ENCODE measurements around the gene MRPL21. TPM values are rescaled to one million over a fixed set of nuclear protein-coding genes. Genes with fewer than 3 reads are reported as not detected.

The MRPL21 gene
- total RNA-seq, 1 donor from 2014 or later = 14.2 TPM

DNA sequence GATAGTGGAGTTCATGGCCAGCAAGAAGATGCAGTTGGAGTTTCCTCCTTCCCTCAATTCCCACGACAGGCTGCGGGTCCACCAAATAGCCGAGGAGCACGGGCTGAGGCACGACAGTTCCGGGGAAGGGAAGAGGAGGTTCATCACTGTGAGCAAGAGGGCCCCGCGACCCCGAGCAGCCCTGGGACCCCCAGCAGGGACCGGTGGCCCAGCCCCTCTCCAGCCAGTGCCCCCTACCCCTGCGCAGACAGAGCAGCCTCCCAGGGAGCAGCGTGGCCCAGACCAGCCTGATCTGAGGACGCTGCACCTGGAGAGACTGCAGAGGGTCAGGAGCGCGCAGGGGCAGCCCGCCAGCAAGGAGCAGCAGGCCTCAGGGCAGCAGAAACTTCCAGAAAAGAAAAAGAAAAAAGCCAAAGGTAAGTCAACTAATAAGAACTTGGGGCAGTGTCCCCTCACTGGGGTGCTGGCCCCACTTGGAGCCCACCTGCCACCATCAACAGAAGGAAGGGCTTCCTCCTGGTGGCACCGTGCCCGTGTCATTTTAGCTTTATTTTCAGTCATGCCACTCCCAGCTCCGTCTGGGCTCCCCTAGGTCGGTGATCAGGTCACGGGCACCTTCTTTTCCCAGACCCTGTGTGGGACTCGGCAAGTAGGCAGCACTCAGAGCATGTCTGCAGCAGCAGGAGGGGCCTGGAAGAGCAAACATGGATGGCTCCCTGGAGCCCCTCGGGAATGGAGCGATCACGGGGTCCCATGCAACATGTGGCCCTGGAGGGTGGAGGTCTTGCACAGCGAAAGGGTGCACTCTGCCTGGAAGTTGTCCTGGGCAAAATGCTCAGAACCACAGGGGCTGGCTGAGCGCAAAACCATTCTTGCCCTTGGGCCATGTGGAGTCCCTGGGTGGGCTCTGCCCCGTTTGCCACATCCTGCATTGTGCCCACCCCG, 33.3 kb upstream of the MRPL21 start:
- no peak for DNase-seq (ENCODE audit: low spot score in 2 of 2)
- Histone ChIP-seq H3K4me1 (peaks cover 7% of the 10 kb centered on the region in 2 donors), H3K36me3 (peaks cover 69 to 72% of the 10 kb centered on the region in 2 donors), H3K27ac (no peak overlapping the region), H3K9me3 (no peaks in the 10 kb centered on the region), H3K4me3 (no peak overlapping the region), H3K27me3 (no peaks in the 10 kb centered on the region)
- TF ChIP-seq, protein P1, sequence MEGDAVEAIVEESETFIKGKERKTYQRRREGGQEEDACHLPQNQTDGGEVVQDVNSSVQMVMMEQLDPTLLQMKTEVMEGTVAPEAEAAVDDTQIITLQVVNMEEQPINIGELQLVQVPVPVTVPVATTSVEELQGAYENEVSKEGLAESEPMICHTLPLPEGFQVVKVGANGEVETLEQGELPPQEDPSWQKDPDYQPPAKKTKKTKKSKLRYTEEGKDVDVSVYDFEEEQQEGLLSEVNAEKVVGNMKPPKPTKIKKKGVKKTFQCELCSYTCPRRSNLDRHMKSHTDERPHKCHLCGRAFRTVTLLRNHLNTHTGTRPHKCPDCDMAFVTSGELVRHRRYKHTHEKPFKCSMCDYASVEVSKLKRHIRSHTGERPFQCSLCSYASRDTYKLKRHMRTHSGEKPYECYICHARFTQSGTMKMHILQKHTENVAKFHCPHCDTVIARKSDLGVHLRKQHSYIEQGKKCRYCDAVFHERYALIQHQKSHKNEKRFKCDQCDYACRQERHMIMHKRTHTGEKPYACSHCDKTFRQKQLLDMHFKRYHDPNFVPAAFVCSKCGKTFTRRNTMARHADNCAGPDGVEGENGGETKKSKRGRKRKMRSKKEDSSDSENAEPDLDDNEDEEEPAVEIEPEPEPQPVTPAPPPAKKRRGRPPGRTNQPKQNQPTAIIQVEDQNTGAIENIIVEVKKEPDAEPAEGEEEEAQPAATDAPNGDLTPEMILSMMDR (IDR thresholded peaks at IDR 0.05) = no peak
- intact Hi-C loops (cut with DNase I) = no loop called here

DNA sequence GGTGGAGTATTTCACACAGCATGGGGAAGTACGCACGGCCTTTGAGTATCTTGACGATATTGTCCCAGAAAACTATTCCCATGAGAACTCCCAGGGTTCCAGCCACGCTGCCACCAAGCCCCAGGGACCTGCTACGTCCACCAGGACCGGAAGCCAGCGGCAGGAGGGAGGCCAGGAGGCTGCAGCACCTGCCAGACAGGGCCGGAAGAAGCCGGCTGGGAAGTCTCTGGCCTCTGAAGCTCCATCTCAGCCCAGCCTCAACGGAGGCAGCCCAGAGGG, 32.7 kb upstream of the MRPL21 start:
- DNase-seq (ENCODE audit: low spot score in 2 of 2) = no peak
- intact Hi-C loops (cut with DNase I) = no loop called here
- peaks cover 69 to 77% of the 10 kb centered on the region in 2 donors for H3K36me3 ChIP-seq
- peaks cover 1% of the 10 kb centered on the region in 2 donors for H3K4me1 ChIP-seq
- TF ChIP-seq, protein P1 (IDR thresholded peaks at IDR 0.05) = no peak
- no peak overlapping the region for H3K4me3 ChIP-seq
- H3K9me3 ChIP-seq = no peaks in the 10 kb centered on the region
- H3K27me3 ChIP-seq = no peaks in the 10 kb centered on the region
- H3K27ac ChIP-seq = no peak overlapping the region

DNA sequence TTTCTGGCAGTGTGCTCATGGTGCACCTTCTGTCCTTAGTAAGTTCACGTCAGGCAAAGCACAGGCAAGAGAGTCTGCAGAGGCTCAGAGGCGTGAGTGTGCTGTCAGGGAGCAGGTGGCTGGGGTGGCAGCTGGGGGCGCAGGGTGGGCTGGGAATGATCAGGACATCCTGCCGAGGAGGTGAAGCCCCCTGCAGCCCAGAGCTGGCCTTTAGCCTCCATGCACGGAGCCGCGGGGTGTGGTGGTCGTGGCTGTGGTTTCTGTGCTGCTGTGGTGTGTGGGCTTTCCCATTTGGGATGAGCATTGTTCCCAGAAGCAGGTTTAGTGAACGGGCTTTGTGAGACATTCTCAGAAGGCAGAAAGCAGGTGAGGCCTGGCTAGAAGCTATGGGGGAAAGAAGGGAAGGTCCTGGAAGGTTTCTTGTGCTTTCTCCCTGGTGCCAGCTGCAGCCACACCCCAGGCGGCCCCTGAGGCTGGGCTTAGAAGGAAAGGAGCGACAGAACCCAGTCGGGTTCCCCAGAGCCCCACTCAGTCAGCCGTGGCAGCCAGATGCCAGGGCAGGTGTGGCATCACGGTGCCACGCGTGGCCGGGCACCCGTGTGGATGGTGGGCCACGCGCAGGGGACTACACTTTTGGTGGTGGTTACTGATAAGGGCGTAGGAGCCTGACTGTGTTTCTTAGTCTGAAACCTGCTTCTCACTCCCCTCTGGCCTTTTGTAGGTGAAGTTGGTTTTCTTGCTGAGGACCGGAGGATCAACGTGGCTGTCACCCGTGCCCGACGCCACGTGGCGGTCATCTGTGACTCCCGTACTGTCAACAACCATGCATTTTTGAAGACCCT, 32.1 kb upstream of the MRPL21 start:
- Histone ChIP-seq H3K27ac (no peak overlapping the region), H3K4me1 (no peaks in the 10 kb centered on the region), H3K36me3 (peaks cover 69 to 83% of the 10 kb centered on the region in 2 donors), H3K4me3 (no peak overlapping the region), H3K27me3 (no peaks in the 10 kb centered on the region), H3K9me3 (no peaks in the 10 kb centered on the region)
- no peak for DNase-seq (ENCODE audit: low spot score in 2 of 2)
- intact Hi-C loops (cut with DNase I) = no loop called here
- TF ChIP-seq, protein P1 (IDR thresholded peaks at IDR 0.05) = no peak

DNA sequence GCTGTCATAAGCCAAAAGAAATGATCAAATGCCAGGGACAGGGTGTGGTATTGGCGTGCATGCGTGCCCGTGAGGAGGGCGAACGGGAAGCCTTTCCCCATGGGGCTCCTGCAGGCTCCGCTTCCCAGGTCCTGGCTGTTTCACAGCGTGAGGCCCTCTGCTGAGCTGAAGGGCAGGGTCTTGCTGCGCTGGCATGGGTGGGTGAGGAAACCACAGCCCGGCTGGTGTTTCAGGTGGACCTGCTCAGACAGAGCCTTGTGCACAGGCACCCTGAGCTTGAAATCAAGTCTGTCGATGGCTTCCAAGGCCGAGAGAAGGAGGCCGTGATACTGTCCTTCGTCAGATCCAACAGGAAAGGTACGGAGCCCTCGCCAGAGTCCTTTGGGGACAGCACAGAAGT, 31.4 kb upstream of the MRPL21 start:
- no peak for DNase-seq (ENCODE audit: low spot score in 2 of 2)
- no peaks in the 10 kb centered on the region for H3K9me3 ChIP-seq
- no peaks in the 10 kb centered on the region for H3K27me3 ChIP-seq
- peaks cover 75 to 89% of the 10 kb centered on the region in 2 donors for H3K36me3 ChIP-seq
- no peak overlapping the region for H3K27ac ChIP-seq
- no peak overlapping the region for H3K4me3 ChIP-seq
- intact Hi-C loops (cut with DNase I) = no loop called here
- TF ChIP-seq, protein P1 (IDR thresholded peaks at IDR 0.05) = no peak
- H3K4me1 ChIP-seq = no peaks in the 10 kb centered on the region

DNA sequence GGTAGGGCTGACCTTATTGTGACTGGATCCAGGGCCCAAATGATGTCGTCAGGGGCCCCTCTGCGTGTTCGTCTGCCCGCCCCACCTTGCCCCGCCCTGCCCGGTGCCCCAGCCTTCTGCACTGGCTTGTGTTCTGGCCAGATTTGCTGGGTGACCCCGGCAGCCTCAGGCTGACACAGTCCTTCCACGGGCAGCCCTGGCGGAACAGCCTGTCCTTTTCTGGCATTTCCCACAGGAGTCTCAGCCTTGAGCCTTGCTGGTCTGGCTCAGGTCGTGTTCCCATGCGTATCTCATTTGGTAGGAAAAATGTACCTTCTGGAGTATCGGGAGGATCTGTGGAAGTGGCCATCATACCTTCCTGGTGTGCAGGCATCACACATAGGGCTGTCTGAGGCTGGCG, 31.0 kb upstream of the MRPL21 start:
- H3K36me3 ChIP-seq = peaks cover 79 to 89% of the 10 kb centered on the region in 2 donors
- no peak overlapping the region for H3K4me3 ChIP-seq

More for the DNA sequence above, 31.0 kb upstream of the MRPL21 start:
- Histone ChIP-seq H3K9me3 (no peaks in the 10 kb centered on the region), H3K27me3 (no peaks in the 10 kb centered on the region), H3K27ac (no peak overlapping the region), H3K4me1 (no peaks in the 10 kb centered on the region)
- intact Hi-C loops (cut with DNase I) = no loop called here
- TF ChIP-seq, protein P1 (IDR thresholded peaks at IDR 0.05) = no peak
- no peak for DNase-seq (ENCODE audit: low spot score in 2 of 2)
